GM12891 (cell line): ENCODE data around the gene MYO1C.
"Not testable (repeated sequence)": the region's sequence is repeated elsewhere in the genome, so short reads cannot be mapped to it uniquely, and the experiment has no call there.

Source experiments
- PAX5 ChIP-seq: IDR thresholded peaks from 2 replicates; pipeline ENCODE4 v1.6.1; 2011; ENCODE audit warnings: low read length, moderate library complexity, mild to moderate bottlenecking; ENCODE audit not compliant: insufficient read depth, severe bottlenecking
- POLR2A ChIP-seq: IDR thresholded peaks from 2 replicates; pipeline ENCODE4 v1.6.1; 2011; ENCODE audit warnings: low read depth, low read length, control low read depth
- POLR2AphosphoS5 ChIP-seq: IDR thresholded peaks from 2 replicates; pipeline ENCODE4 v1.6.1; 2011; ENCODE audit warnings: low read depth, low read length, control low read depth
- POU2F2 ChIP-seq: IDR thresholded peaks from 2 replicates; pipeline ENCODE4 v1.6.1; 2011; ENCODE audit warnings: low read depth, mild to moderate bottlenecking, control low read depth, low read length, moderate library complexity
- SPI1 ChIP-seq: IDR thresholded peaks from 2 replicates; pipeline ENCODE4 v1.6.1; 2011; ENCODE audit warnings: low read depth, low read length, control low read depth
- TAF1 ChIP-seq: IDR thresholded peaks from 2 replicates; pipeline ENCODE4 v1.6.1; 2011; ENCODE audit warnings: low read depth, low read length, control low read depth

DNA sequence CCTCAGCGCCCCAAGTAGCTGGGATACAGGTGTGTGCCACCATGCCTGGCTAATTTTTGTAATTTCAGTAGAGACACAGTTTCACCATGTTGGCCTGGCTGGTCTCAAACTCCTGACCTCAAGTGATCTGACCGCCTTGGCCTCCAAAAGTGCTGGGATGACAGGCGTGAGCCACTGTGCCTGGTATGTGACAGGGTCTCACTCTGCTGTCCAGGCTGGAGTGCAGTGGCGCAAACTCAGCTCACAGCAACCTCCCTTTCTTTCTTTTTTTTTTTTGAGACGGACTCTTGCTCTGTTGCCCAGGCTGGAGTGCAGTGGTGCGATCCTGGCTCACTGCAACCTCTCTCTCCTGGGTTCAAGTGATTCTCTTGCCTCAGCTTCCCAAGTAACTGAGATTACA is 49.8 kb downstream of the MYO1C start:
- TF ChIP-seq POLR2A, POLR2AphosphoS5, POU2F2, PAX5, TAF1, SPI1: not testable (repeated sequence)
